ENCODE data around the gene PPIE. TPM values are rescaled to one million over a fixed set of nuclear protein-coding genes. Genes with fewer than 3 reads are reported as not detected.

The PPIE gene
- total and polyA plus RNA-seq, 2 of the 8 experiments (the other 6 are each of a cell fraction or from before 2014, with no cell fraction given): 38.9 to 56.1 TPM

GRCh38 chr1:39781349-39781715, 42.6 kb downstream of the PPIE start:
- Histone ChIP-seq H3K4me1 (replicated peaks in 1 of 4; ENCODE audit: control insufficient read depth in 3 of 4, insufficient read depth in 4 of 4, low read length in 3 of 4) (no peaks in the 10 kb centered on the region), H2BK20ac (ENCODE audit: low read length) (no peak overlapping the region), H3K14ac (ENCODE audit: insufficient read length) (no peak overlapping the region), H3K56ac (replicated peaks; ENCODE audit: insufficient read length, low read depth, low read length) (no peak overlapping the region), H3K23ac (ENCODE audit: insufficient read length) (no peak overlapping the region), H3K36me3 (ENCODE audit: control insufficient read depth in 2 of 4, insufficient read depth in 4 of 4, low read length in 3 of 4) (no peaks in the 10 kb centered on the region), H2AK5ac (ENCODE audit: low read depth, low read length) (no peak overlapping the region), H2BK15ac (ENCODE audit: low read length) (no peak overlapping the region), H3K27me3 (replicated peaks in 1 of 4; ENCODE audit: control insufficient read depth in 3 of 4, extremely low read depth in 1 of 4, insufficient read depth in 3 of 4, low read length in 3 of 4) (peaks cover 3 to 20% (median 11%) of the 10 kb centered on the region in 4 experiments), H3K9me3 (ENCODE audit: insufficient read depth in 2 of 2, low read depth in 1 of 2, low read length in 1 of 2) (no peaks in the 10 kb centered on the region), H2BK5ac (ENCODE audit: low read depth, low read length) (no peak overlapping the region), H4K8ac (ENCODE audit: extremely low read depth, insufficient read depth, low read length) (no peak overlapping the region), H3K23me2 (ENCODE audit: low read depth, low read length) (no peaks in the 10 kb centered on the region), H3K27ac (ENCODE audit: low read depth, low read length) (no peak overlapping the region), H3K18ac (ENCODE audit: extremely low read depth, low read length) (no peak overlapping the region), H3K4me3 (ENCODE audit: extremely low read depth in 1 of 4, insufficient read depth in 2 of 4, low read depth in 3 of 4, low read length in 4 of 4) (no peak overlapping the region), H4K5ac (ENCODE audit: insufficient read length, low read depth, low read length) (no peak overlapping the region), H4K20me1 (replicated peaks in 1 of 2; ENCODE audit: control insufficient read depth in 1 of 2, insufficient read depth in 2 of 2, low read length in 2 of 2) (no peaks in the 10 kb centered on the region), H4K91ac (replicated peaks; ENCODE audit: insufficient read length, low read length) (no peak overlapping the region), H3K9ac (replicated peaks in 1 of 4; ENCODE audit: extremely low read depth in 1 of 4, low read depth in 3 of 4, low read length in 3 of 4) (no peak overlapping the region), H3K4ac (replicated peaks; ENCODE audit: insufficient read length, low read depth, low read length) (no peak overlapping the region), H2BK12ac (ENCODE audit: low read depth, low read length) (no peak overlapping the region), H3K79me1 (ENCODE audit: low read depth, low read length) (no peaks in the 10 kb centered on the region), H2AFZ (ENCODE audit: low read length) (no peak overlapping the region), H3K79me2 (ENCODE audit: control insufficient read depth in 1 of 2, insufficient read depth in 2 of 2, low read length in 2 of 2) (no peaks in the 10 kb centered on the region), H2BK120ac (replicated peaks; ENCODE audit: low read depth, low read length) (no peak overlapping the region), H3K4me2 (ENCODE audit: insufficient read depth in 1 of 2, low read depth in 2 of 2, low read length in 2 of 2) (no peak overlapping the region)
- TF ChIP-seq KDM5A (IDR thresholded peaks at IDR 0.05; ENCODE audit: low read length): no peak
- TF ChIP-seq MAFK (IDR thresholded peaks at IDR 0.05; ENCODE audit: low read depth, low read length): no peak
- no peak for TF ChIP-seq CREB1 (IDR thresholded peaks at IDR 0.05)
- no peak for TF ChIP-seq JUN (IDR thresholded peaks at IDR 0.05; ENCODE audit: low read depth, low read length)
- TF ChIP-seq ATF3 (IDR thresholded peaks at IDR 0.05; ENCODE audit: insufficient read depth, low read depth, low read length): no peak
- TF ChIP-seq EP300 (IDR thresholded peaks at IDR 0.05; ENCODE audit: borderline replicate concordance in 1 of 2, low read depth in 2 of 2, low read length in 2 of 2): no peak
- no peak for TF ChIP-seq CBX5 (IDR thresholded peaks at IDR 0.05; ENCODE audit: low read depth, low read length)
- TF ChIP-seq SAP30 (IDR thresholded peaks at IDR 0.05; ENCODE audit: insufficient read depth, insufficient replicate concordance, low read length): no peak
- no peak for TF ChIP-seq SIRT6 (IDR thresholded peaks at IDR 0.05; ENCODE audit: low read length)
- no peak for TF ChIP-seq EZH2 (IDR thresholded peaks at IDR 0.05; ENCODE audit: low read depth, low read length, severe bottlenecking)
- TF ChIP-seq TAF7 (optimal IDR thresholded peaks at IDR 0.05; ENCODE audit: borderline replicate concordance, low read depth, low read length): no peak
- TF ChIP-seq TAF1 (IDR thresholded peaks at IDR 0.05; ENCODE audit: low read depth, low read length): no peak
- no peak for TF ChIP-seq GABPA (IDR thresholded peaks at IDR 0.05; ENCODE audit: borderline replicate concordance, insufficient read depth, low read length)
- FAIRE-seq: no peak
- WGBS, 2 experiments (ENCODE audit: extremely low coverage in 1 of 2, insufficient coverage in 1 of 2, insufficient read length in 1 of 2, insufficient replicate concordance in 2 of 2, low coverage in 1 of 2, low lambda C conversion rate in 2 of 2, missing lambda C conversion rate in 1 of 2): 93% methylated on average over 2 of the region's 2 CpGs; no CpG with 5 or more reads in 1 of the 2 experiments
- CTCF ChIA-PET (ENCODE audit: partially characterized antibody): interaction anchor here (0.7 to 4.0 kb wide), 2 partner anchors 18 to 80 kb away, joined by 3 to 22 read pairs; no protein-coding TSS in a partner anchor
- POLR2A ChIA-PET (ENCODE audit: partially characterized antibody): no interaction called here
- no peak for DNase-seq (ENCODE audit: low read depth in 1 of 2, low spot score in 2 of 2)
